Heart right ventricle (tissue), 16 donors: Measurements from ENCODE around the gene PEMT. TPM values are rescaled to one million over a fixed set of nuclear protein-coding genes. Genes with fewer than 3 reads are reported as not detected.

ENCODE experiments used
- ATAC-seq, 8 donors: fragments of 200-7000 bp; cut with Tn5 transposase; one replicate each; pipeline ENCODE4 v1.9.1; 2020; ENCODE audit warnings: mild to moderate bottlenecking in 8 of 8, moderate library complexity in 8 of 8, moderate number of reproducible peaks in 1 of 8
- DNase-seq, 2 donors: peaks; one replicate each; pipeline ENCODE4 v3.0.0-alpha.2; 2020
- H3K27ac ChIP-seq, 10 donors: fragments of 200-600 bp; sonication (generic) in 2 of 10; one replicate each; pipeline versions ENCODE4 v1.5.0 to v1.8.0; 2020 to 2022; ENCODE audit warnings: mild to moderate bottlenecking in 3 of 10
- H3K27me3 ChIP-seq, 7 donors: fragments of 200-600 bp; one replicate each; pipeline ENCODE4 v1.8.0; 2021 to 2022; ENCODE audit warnings: mild to moderate bottlenecking in 2 of 7
- H3K36me3 ChIP-seq, 9 donors: fragments of 200-600 bp; sonication (generic) in 1 of 9; one replicate each; pipeline versions ENCODE4 v1.5.0 to v1.8.0; 2020 to 2022; ENCODE audit warnings: mild to moderate bottlenecking in 2 of 9
- H3K4me1 ChIP-seq, 9 donors: fragments of 200-600 bp; sonication (generic) in 1 of 9; one replicate each; pipeline versions ENCODE4 v1.5.0 to v1.8.0; 2020 to 2022; ENCODE audit warnings: mild to moderate bottlenecking in 4 of 9
- H3K4me3 ChIP-seq, 10 donors: fragments of 200-600 bp; sonication (generic) in 2 of 10; one replicate each; pipeline versions ENCODE4 v1.5.0 to v1.8.0; 2020 to 2022; ENCODE audit warnings: mild to moderate bottlenecking in 7 of 10, moderate library complexity in 2 of 10
- H3K9me3 ChIP-seq, 11 donors: fragments of 200-600 bp in 10 of 11; sonication (generic) in 2 of 11; one replicate each; pipeline versions ENCODE4 v1.5.0 to v1.8.0; 2013 to 2022; ENCODE audit warnings: mild to moderate bottlenecking in 2 of 11, control low read depth in 1 of 11, moderate library complexity in 1 of 11
- WGBS, 2 donors: extraction: QIAGEN DNeasy Blood & Tissue Kit; methylation state at CpG; one replicate each; pipeline ENCODE4 v1.1.7; 2013; ENCODE audit warnings: inconsistent platforms in 1 of 2; 5-methylcytosine and 5-hydroxymethylcytosine counted together
- intact Hi-C, 10 donors: fragments of 100-400 bp; cut with DNase I; formaldehyde crosslinking; loops; one replicate each; pipeline versions ENCODE4 v1.11.1 to v1.14.2; 2022
- polyA plus RNA-seq, 2 donors: library from polyadenylated mRNA; stranded (reverse); fragments of 200-250 nt; gene quantifications; one replicate each; pipeline ENCODE4 v1.2.3, GENCODE V29; 2013
- total RNA-seq, 10 donors: library from RNA; stranded (reverse); fragmentation: NEBNext Ultra II Directional in 3 of 10; extraction: Animal tissue kit (Norgen Biotek cat#: 25700) in 3 of 10; gene quantifications; one replicate each; pipeline versions ENCODE4 v1.2.1 to v1.2.4, GENCODE V29; 2021 to 2023
- TF ChIP-seq, protein P1 (sequence below), 9 donors: fragments of 200-600 bp; sonication (generic) in 2 of 9; IDR thresholded peaks; one replicate each; pipeline versions ENCODE4 v1.5.0 to v1.8.0; 2021 to 2022; ENCODE audit warnings: antibody characterized with exemption in 9 of 9, mild to moderate bottlenecking in 5 of 9, moderate library complexity in 1 of 9
- donor health status: Arrhythmogenic right ventricular cardiomyopathy.
- donor health status: ischemic (EF 13 %, LVEDD 7.1; RV severe dilation, severe dysfunction).
- donor health status: healthy with polysubstance abuse.
- donor health status: DM: no; HTN: yes; CAD: no.
- donor health status: DM: no; HTN: no; CAD: no.
- donor health status: ischemic (EF 25% LVEDD 6.9; RV normal size, moderate dysfunction).
- donor health status: ischemic (EF 25% LVEDD 5.7; RV mildly dilated, moderate dysfunction).
- donor health status: healthy.
- donor health status: DM: yes; HTN: yes; CAD: no.
- donor health status: Ischemic cardiomyopathy.
- donor health status: ischemic (EF 35%, LVEDD 5.7; RV mildly dilated, moderate dysfunction).
- donor health status: nonischemic (EF 11% LVEDD 7.7; RV severe dilation, severe dysfunction).
- donor health status: DM: yes; HTN: yes; CAD: no.
- donor health status: PGD.
- donor health status: ischemic (EF 29% LVEDD 5.4; RV normal size, mild dysfunction).
- donor health status: nonischemic (EF 23%, LVEDD 6.1; RV moderate dilation, normal function).

The PEMT gene
- total and polyA plus RNA-seq, 12 donors = 13.5 to 55.2 (median 22.0) TPM

DNA sequence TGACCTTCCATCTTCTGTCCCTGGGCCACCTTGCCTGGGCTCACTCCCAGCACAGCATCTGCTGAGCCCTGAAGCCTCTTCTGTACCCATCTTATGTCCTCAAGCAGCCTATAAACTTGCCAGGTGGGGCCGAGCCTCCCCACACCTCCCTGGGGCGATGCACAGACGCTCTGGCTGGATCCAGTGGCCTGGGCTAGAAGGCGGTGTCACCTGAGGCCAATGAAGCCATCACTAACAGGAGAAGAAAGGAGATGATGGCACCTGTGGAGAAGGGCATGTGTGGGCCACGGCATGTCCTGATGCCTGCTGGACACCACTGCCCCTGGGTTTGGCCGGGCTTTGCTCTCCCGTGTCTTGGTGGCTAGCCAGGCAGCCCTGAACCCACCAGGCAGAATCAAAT, 45.5 kb downstream of the PEMT start:
- TF ChIP-seq, protein P1, sequence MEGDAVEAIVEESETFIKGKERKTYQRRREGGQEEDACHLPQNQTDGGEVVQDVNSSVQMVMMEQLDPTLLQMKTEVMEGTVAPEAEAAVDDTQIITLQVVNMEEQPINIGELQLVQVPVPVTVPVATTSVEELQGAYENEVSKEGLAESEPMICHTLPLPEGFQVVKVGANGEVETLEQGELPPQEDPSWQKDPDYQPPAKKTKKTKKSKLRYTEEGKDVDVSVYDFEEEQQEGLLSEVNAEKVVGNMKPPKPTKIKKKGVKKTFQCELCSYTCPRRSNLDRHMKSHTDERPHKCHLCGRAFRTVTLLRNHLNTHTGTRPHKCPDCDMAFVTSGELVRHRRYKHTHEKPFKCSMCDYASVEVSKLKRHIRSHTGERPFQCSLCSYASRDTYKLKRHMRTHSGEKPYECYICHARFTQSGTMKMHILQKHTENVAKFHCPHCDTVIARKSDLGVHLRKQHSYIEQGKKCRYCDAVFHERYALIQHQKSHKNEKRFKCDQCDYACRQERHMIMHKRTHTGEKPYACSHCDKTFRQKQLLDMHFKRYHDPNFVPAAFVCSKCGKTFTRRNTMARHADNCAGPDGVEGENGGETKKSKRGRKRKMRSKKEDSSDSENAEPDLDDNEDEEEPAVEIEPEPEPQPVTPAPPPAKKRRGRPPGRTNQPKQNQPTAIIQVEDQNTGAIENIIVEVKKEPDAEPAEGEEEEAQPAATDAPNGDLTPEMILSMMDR (IDR thresholded peaks at IDR 0.05) = no peak
- intact Hi-C loops = no loop called here
- ATAC-seq (no peak), DNase-seq (peak in 1 of 2 donors; percentile 7)
- Histone ChIP-seq H3K9me3 (no peaks in the 10 kb centered on the region), H3K27me3 (no peaks in the 10 kb centered on the region), H3K4me1 (peaks cover 0 to 48% (median 29%) of the 10 kb centered on the region in 9 donors), H3K36me3 (no peaks in the 10 kb centered on the region), H3K27ac (peak overlapping the region in 2 of 10 donors; percentile 70 to 80), H3K4me3 (no peak overlapping the region)
- 89 to 90% methylated on average over 7 of the region's 7 CpGs for WGBS, 2 donors

DNA sequence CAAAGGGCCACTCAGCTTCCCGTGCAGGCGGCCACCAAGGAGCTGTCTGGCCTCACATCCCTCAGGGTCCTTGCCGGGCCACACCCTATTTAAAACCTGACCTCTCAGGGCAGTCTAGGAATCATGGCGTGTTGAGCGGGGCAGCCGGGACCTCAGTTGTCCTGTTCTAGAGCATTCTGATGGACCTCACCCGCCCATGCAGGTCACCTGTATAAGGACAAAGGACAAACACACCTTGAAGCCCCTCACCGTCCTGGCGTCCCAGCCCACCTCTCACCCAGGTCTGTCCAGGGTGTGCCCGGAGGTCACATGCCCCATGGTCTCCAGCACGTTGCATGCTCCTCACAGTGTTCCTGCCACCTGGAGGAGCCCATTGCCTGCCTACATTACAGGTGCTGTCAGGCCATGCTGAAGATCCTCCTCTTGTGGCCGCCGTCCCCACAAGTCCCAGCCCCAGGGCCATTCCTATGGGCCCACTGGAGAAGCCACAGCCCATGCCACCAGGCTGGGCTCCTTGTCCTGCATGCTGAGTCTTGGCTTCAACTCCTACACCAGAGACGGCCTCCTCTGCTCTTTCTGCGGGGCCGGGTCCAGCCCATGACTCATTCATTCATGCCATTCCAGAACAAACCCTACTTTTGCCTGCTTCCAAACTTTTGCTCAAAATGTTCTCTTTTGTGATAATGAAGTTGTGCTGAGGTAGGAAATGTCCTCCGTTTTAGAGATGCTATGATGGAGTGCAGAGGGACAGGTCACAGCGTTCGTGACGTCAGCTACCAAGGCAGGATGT, 46.3 kb downstream of the PEMT start:
- TF ChIP-seq, protein P1 (IDR thresholded peaks at IDR 0.05) = no peak
- H3K9me3 ChIP-seq = no peaks in the 10 kb centered on the region
- WGBS, 2 donors = 89 to 90% methylated on average over 20 of the region's 20 CpGs
- DNase-seq = peak in 1 of 2 donors; percentile 22
- no peak overlapping the region for H3K27ac ChIP-seq
- intact Hi-C loops = no loop called here
- peaks cover 0 to 48% (median 22%) of the 10 kb centered on the region in 9 donors for H3K4me1 ChIP-seq
- peak in 1 of 8 donors; percentile 15 for ATAC-seq
- no peak overlapping the region for H3K4me3 ChIP-seq
- H3K27me3 ChIP-seq = no peaks in the 10 kb centered on the region
- no peaks in the 10 kb centered on the region for H3K36me3 ChIP-seq

DNA sequence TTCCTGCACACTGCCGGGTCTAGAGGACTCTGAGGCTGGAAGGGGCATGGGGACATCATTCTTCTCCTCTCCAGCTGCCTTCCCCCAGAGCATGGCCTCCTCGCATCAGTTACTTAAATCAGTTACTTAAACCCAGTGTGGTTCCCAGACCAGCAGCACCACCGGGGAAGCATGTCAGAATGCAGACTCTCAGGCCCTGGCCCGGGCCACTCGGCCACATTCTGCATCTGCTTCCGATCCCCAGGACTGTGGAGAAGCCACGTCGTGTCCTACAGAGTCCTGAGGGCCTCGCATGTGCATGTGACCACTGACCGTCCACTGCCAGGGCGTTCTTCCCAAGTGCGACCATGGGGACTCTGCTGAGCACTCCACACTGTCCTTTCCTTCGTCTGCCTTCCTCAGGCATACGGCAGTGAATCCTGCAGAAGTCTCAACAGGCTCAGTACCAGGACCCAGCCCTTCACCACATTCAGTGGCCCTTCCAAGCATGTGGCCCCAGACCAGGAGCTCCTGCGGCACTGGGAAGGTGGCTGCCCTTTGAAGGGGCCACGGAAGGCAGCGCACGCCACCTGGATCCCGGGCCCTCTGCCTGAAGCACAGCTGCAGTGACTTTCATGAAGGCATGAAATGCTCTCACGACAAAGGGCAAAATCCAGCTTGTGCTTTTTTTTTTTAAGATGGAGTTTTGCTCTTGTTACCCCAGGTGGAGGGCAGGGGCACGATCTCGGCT, 48.4 kb downstream of the PEMT start:
- DNase-seq = no peak
- Histone ChIP-seq H3K4me3 (no peak overlapping the region), H3K27me3 (no peaks in the 10 kb centered on the region), H3K4me1 (peaks cover 0 to 41% (median 20%) of the 10 kb centered on the region in 9 donors), H3K27ac (no peak overlapping the region), H3K9me3 (no peaks in the 10 kb centered on the region), H3K36me3 (no peaks in the 10 kb centered on the region)
- TF ChIP-seq, protein P1 (IDR thresholded peaks at IDR 0.05) = no peak
- no peak for ATAC-seq
- intact Hi-C loops = no loop called here
- WGBS, 2 donors = 94 to 96% methylated on average over 22 of the region's 22 CpGs

- Histone ChIP-seq H3K27ac (no peak overlapping the region), H3K4me1 (peaks cover 4 to 35% (median 21%) of the 10 kb centered on the region in 9 donors), H3K4me3 (no peak overlapping the region), H3K9me3 (no peaks in the 10 kb centered on the region), H3K27me3 (no peaks in the 10 kb centered on the region), H3K36me3 (no peaks in the 10 kb centered on the region)
- DNase-seq (peak in 1 of 2 donors; percentile 5), ATAC-seq (no peak)
- TF ChIP-seq, protein P1 (IDR thresholded peaks at IDR 0.05) = no peak
- 82 to 83% methylated on average over 5 of the region's 5 CpGs for WGBS, 2 donors
- intact Hi-C loops = no loop called here
Measured at GRCh38 chr17:17541640-17542001, 49.9 kb downstream of the PEMT start.
